SK-N-SH (cell line): ENCODE results near the gene PGA5. TPM values are rescaled to one million over a fixed set of nuclear protein-coding genes. Genes with fewer than 3 reads are reported as not detected.

ENCODE experiments used
- CTCF ChIA-PET: fragments of 300-600, 350-600 bp; formaldehyde crosslinking; extraction: SDS; loops from one replicate; lab custom pipeline; 2021; lab: Yijun Ruan, JAX
- POLR2A ChIA-PET: fragments of 350-600 bp; sonication (Branson Sonifier 250); formaldehyde crosslinking; extraction: SDS; loops from one replicate; lab custom pipeline; 2020; ENCODE audit warnings: antibody characterized with exemption, inconsistent platforms; lab: Yijun Ruan, JAX
- DNase-seq: peaks from one replicate; pipeline ENCODE4 v3.0.0; 2012
- H2AFZ ChIP-seq: fragments of 200-600 bp; sonication (generic); 2 replicates; pipeline ENCODE4 v1.8.1; 2016; ENCODE audit warnings: antibody characterized with exemption, mild to moderate bottlenecking, low read depth
- H3F3A ChIP-seq: fragments of 200-600 bp; sonication (generic); replicated peaks from 2 replicates; pipeline ENCODE3; 2016; ENCODE audit warnings: antibody characterized with exemption, mild to moderate bottlenecking; ENCODE audit not compliant: insufficient read depth
- H3K27ac ChIP-seq, 2 experiments: fragments of 200-500 bp in 1 of 2; fragments of 200-600 bp in 1 of 2; sonication (Bioruptor generic) in 1 of 2; sonication (generic), shearing (Covaris generic) in 1 of 2; 2 replicates each; pipeline versions ENCODE4 v1.5.1 to v1.6.1; 2014 to 2016; ENCODE audit warnings: low read depth in 2 of 2, inconsistent platforms in 1 of 2, low read length in 1 of 2, mild to moderate bottlenecking in 1 of 2, mixed read lengths in 1 of 2
- H3K27me3 ChIP-seq: fragments of 200-600 bp; sonication (generic), shearing (Covaris generic); 2 replicates; pipeline ENCODE4 v1.6.1; 2016; ENCODE audit warnings: mixed run types; ENCODE audit not compliant: insufficient read depth
- H3K36me3 ChIP-seq, 2 experiments: fragments of 200-500 bp in 1 of 2; fragments of 200-600 bp in 1 of 2; sonication (Bioruptor generic) in 1 of 2; sonication (generic) in 1 of 2; replicated peaks in 1 of 2; 2 replicates each; pipeline versions ENCODE3 to v1.5.1; 2014 to 2016; ENCODE audit warnings: low read length in 1 of 2, mild to moderate bottlenecking in 1 of 2; ENCODE audit not compliant: insufficient read depth in 2 of 2, control insufficient read depth in 1 of 2
- H3K4me1 ChIP-seq, 2 experiments: fragments of 200-500 bp in 1 of 2; fragments of 200-600 bp in 1 of 2; sonication (Bioruptor generic) in 1 of 2; sonication (generic), shearing (Covaris generic) in 1 of 2; 2 replicates each; pipeline versions ENCODE4 v1.5.1 to v1.6.1; 2014 to 2016; ENCODE audit warnings: low read depth in 1 of 2, low read length in 1 of 2, mixed run types in 1 of 2; ENCODE audit not compliant: insufficient read depth in 2 of 2, control insufficient read depth in 1 of 2
- H3K4me2 ChIP-seq: fragments of 200-600 bp; sonication (generic), shearing (Covaris generic); 2 replicates; pipeline ENCODE4 v1.6.1; 2017; ENCODE audit warnings: mixed run types
- H3K4me3 ChIP-seq, 2 experiments: fragments of 200-500 bp in 1 of 2; fragments of 200-600 bp in 1 of 2; sonication (Bioruptor generic) in 1 of 2; sonication (generic), shearing (Covaris generic) in 1 of 2; 2 replicates each; pipeline versions ENCODE4 v1.5.1 to v1.8.1; 2014 to 2016; ENCODE audit warnings: low read depth in 2 of 2, inconsistent platforms in 1 of 2, low read length in 1 of 2, mild to moderate bottlenecking in 1 of 2, mixed read lengths in 1 of 2, moderate library complexity in 1 of 2
- H3K79me2 ChIP-seq: fragments of 200-600 bp; sonication (generic); 2 replicates; pipeline ENCODE4 v1.8.1; 2017; ENCODE audit warnings: mild to moderate bottlenecking; ENCODE audit not compliant: insufficient read depth
- H3K9ac ChIP-seq: fragments of 200-600 bp; sonication (generic); 2 replicates; pipeline ENCODE4 v1.6.1; 2017; ENCODE audit warnings: mixed run types
- H3K9me2 ChIP-seq: fragments of 200-600 bp; sonication (generic); 2 replicates; pipeline ENCODE4 v1.6.1; 2017; ENCODE audit warnings: mixed run types
- H3K9me3 ChIP-seq: fragments of 200-600 bp; sonication (generic); 2 replicates; pipeline ENCODE4 v1.6.1; 2017; ENCODE audit warnings: mixed run types, mild to moderate bottlenecking, moderate library complexity
- H4K20me1 ChIP-seq: fragments of 200-600 bp; sonication (generic); 2 replicates; pipeline ENCODE4 v1.6.1; 2017; ENCODE audit warnings: mild to moderate bottlenecking, mixed run types; ENCODE audit not compliant: insufficient read depth
- CHD2 ChIP-seq: fragments of 150-350 bp; IDR thresholded peaks from 2 replicates; pipeline ENCODE4 v1.6.1; 2018; ENCODE audit warnings: low read length; ENCODE audit not compliant: partially characterized antibody
- EP300 ChIP-seq, 2 experiments: IDR thresholded peaks; 2 replicates each; pipeline versions ENCODE4 v1.4.0 to v1.6.1; 2012; ENCODE audit warnings: borderline replicate concordance in 1 of 2, low read depth in 1 of 2, low read length in 1 of 2
- FOSL2 ChIP-seq: IDR thresholded peaks from 2 replicates; pipeline ENCODE4 v1.4.0; 2012; ENCODE audit warnings: low read depth, mild to moderate bottlenecking, moderate library complexity, borderline replicate concordance
- GABPA ChIP-seq: IDR thresholded peaks from 2 replicates; pipeline ENCODE4 v1.4.0; 2012; ENCODE audit warnings: low read depth, mild to moderate bottlenecking
- GATA2 ChIP-seq: sonication (generic); formaldehyde crosslinking; IDR thresholded peaks from 2 replicates; pipeline ENCODE4 v1.5.0; 2020; ENCODE audit warnings: mild to moderate bottlenecking, missing genetic modification reagents
- MEF2A ChIP-seq: IDR thresholded peaks from 2 replicates; pipeline ENCODE4 v1.4.0; 2012; ENCODE audit warnings: low read depth, borderline replicate concordance
- POLR2AphosphoS5 ChIP-seq: IDR thresholded peaks from 2 replicates; pipeline ENCODE4 v1.6.1; 2012; ENCODE audit warnings: low read depth, low read length
- RAD21 ChIP-seq: IDR thresholded peaks from 2 replicates; pipeline ENCODE4 v1.6.1; 2012; ENCODE audit warnings: mild to moderate bottlenecking, low read length
- RCOR1 ChIP-seq: fragments of 150-350 bp; IDR thresholded peaks from 2 replicates; pipeline ENCODE4 v1.6.1; 2017; ENCODE audit warnings: antibody characterized with exemption, low read length
- RXRA ChIP-seq: IDR thresholded peaks from 2 replicates; pipeline ENCODE4 v1.4.0; 2012; ENCODE audit warnings: low read depth, mild to moderate bottlenecking, borderline replicate concordance
- TAF1 ChIP-seq: IDR thresholded peaks from 2 replicates; pipeline ENCODE4 v1.6.1; 2012; ENCODE audit warnings: low read depth, mild to moderate bottlenecking, low read length, moderate library complexity, borderline replicate concordance
- YY1 ChIP-seq: IDR thresholded peaks from 2 replicates; pipeline ENCODE4 v1.4.0; 2012; ENCODE audit warnings: low read depth, mild to moderate bottlenecking
- WGBS: methylation state at CpG from one replicate; pipeline ENCODE4 v1.1.6; 2017; ENCODE audit warnings: low lambda C conversion rate; 5-methylcytosine and 5-hydroxymethylcytosine counted together
- polyA plus RNA-seq, 3 experiments: library from polyadenylated mRNA; depleted of rRNA; stranded (reverse); fragments of >200 nt; gene quantifications; 2 replicates each; pipeline ENCODE4 v1.2.3, GENCODE V29; 2012
- TF ChIP-seq, protein P1 (sequence below): fragments of 150-350 bp; IDR thresholded peaks from 2 replicates; pipeline ENCODE4 v1.6.1; 2017; ENCODE audit warnings: antibody characterized with exemption, low read length, low read depth, borderline replicate concordance
- TF ChIP-seq, protein P2 (sequence below): IDR thresholded peaks from 2 replicates; pipeline ENCODE4; 2012
- TF ChIP-seq, protein P3 (sequence below): IDR thresholded peaks from 2 replicates; pipeline ENCODE4 v1.6.1; 2012; ENCODE audit warnings: mild to moderate bottlenecking, low read depth, low read length, moderate library complexity

The PGA5 gene
- polyA plus RNA-seq, 1 of the 3 experiments (the other 2 are of a cell fraction), result not detected

DNA sequence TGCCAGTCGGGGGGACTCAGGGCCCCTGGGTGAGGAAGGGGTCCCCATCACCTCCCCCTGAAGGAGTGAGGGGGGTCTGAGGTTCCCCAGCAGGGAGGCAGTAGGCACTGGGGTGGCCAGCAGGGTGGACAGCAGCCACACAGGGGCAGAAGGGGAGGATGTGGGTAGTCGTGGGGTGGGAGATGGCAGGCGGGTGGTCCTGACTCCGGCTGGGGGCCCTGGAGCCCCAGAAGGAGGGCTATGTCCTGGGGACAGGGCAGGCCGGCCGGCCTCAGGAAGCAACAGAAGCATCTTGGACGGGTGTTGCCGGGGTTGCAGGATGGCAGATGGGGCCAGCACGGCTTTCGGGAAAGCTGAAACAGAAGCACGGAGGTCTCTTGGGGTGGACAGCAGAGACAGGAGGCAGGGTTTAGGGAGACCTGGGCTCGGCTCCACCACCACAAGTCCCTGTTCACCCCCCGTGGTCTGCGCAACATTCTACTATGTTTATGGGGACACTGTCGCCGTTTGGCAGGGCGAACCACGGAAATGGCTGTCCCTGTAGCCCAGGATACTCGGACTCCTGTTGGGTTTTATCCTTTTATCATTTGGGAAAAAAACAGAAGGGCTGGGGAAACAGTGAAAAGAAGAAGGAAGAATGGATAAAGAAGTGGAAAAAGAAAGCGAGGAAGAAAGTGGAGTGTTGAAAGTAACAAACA lies 40.1 kb downstream of the PGA5 start:
- Histone ChIP-seq H3K79me2 (no peaks in the 10 kb centered on the region), H3K36me3 (no peaks in the 10 kb centered on the region), H3K27me3 (no peaks in the 10 kb centered on the region), H3K4me2 (no peak overlapping the region), H4K20me1 (no peaks in the 10 kb centered on the region), H3F3A (no peaks in the 10 kb centered on the region), H2AFZ (no peak overlapping the region), H3K9ac (no peak overlapping the region), H3K9me2 (no peaks in the 10 kb centered on the region), H3K4me1 (no peaks in the 10 kb centered on the region), H3K4me3 (no peak overlapping the region), H3K27ac (no peak overlapping the region), H3K9me3 (no peaks in the 10 kb centered on the region)
- 90% methylated on average over 20 of the region's 20 CpGs for WGBS
- TF ChIP-seq GATA2 (CRISPR knock-in tag) (no peak), GABPA (no peak)
- TF ChIP-seq, protein P1, sequence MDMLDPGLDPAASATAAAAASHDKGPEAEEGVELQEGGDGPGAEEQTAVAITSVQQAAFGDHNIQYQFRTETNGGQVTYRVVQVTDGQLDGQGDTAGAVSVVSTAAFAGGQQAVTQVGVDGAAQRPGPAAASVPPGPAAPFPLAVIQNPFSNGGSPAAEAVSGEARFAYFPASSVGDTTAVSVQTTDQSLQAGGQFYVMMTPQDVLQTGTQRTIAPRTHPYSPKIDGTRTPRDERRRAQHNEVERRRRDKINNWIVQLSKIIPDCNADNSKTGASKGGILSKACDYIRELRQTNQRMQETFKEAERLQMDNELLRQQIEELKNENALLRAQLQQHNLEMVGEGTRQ, result no peak
- TF ChIP-seq, protein P2, sequence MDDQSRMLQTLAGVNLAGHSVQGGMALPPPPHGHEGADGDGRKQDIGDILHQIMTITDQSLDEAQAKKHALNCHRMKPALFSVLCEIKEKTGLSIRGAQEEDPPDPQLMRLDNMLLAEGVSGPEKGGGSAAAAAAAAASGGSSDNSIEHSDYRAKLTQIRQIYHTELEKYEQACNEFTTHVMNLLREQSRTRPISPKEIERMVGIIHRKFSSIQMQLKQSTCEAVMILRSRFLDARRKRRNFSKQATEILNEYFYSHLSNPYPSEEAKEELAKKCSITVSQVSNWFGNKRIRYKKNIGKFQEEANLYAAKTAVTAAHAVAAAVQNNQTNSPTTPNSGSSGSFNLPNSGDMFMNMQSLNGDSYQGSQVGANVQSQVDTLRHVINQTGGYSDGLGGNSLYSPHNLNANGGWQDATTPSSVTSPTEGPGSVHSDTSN, result no peak
- ChIA-PET POLR2A (no interaction called here), CTCF (interaction anchor here (0.8 to 3.4 kb wide), 5 partner anchors 11 to 105 kb away, joined by 3 to 11 read pairs (median 4); no protein-coding TSS in a partner anchor)
- no peak for DNase-seq

DNA sequence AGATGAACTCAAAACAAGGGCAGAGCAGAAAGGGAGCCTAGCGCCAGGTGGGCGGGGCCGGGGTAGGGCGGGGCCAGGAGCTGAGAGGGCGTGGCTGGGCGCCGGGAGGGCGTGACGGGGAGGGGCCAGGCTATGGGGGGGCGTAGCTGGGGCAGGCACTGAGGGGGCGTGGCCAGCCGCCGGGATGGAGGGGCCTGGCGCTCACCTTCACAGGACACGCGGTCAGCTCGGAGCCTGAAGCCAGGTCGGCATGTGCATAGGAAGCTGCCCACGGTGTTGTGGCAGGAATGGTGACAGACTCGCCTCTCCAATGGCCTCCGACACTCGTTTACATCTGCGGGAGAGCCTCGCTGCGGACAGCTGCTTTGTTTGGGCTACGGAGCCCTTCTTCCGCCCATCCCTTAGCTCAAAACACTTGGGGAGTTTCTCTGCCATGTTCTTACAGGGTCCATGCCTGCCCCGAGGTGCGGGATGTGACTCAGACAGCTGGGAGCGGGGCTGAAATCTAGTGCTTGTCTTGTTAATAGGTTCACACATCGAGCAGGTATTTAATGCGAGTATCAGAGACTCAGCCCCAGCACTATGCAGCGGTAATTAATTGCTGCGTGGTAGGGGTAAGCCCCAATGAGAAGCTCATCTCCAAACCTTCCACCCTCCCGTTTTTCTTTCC lies 40.7 kb downstream of the PGA5 start:
- Histone ChIP-seq H3K27me3 (no peaks in the 10 kb centered on the region), H3K79me2 (no peaks in the 10 kb centered on the region), H2AFZ (no peak overlapping the region), H4K20me1 (no peaks in the 10 kb centered on the region), H3K27ac (no peak overlapping the region), H3F3A (no peaks in the 10 kb centered on the region), H3K9me2 (no peaks in the 10 kb centered on the region), H3K9me3 (no peaks in the 10 kb centered on the region), H3K4me3 (no peak overlapping the region), H3K36me3 (no peaks in the 10 kb centered on the region), H3K9ac (no peak overlapping the region), H3K4me1 (no peaks in the 10 kb centered on the region), H3K4me2 (no peak overlapping the region)
- DNase-seq, result peak; percentile 93
- CTCF ChIA-PET, result interaction anchor here (0.8 to 3.4 kb wide), 5 partner anchors 12 to 104 kb away, joined by 3 to 11 read pairs (median 4); no protein-coding TSS in a partner anchor
- TF ChIP-seq MEF2A (no peak), POLR2AphosphoS5 (no peak), TAF1 (no peak), YY1 (no peak), RAD21 (no peak), FOSL2 (no peak), RCOR1 (no peak), GATA2 (CRISPR knock-in tag) (no peak), EP300 (IDR thresholded peaks at IDR 0.05; ENCODE audit: borderline replicate concordance in 1 of 2, low read depth in 1 of 2, low read length in 1 of 2) (no peak), RXRA (no peak), CHD2 (no peak)
- TF ChIP-seq, protein P3, sequence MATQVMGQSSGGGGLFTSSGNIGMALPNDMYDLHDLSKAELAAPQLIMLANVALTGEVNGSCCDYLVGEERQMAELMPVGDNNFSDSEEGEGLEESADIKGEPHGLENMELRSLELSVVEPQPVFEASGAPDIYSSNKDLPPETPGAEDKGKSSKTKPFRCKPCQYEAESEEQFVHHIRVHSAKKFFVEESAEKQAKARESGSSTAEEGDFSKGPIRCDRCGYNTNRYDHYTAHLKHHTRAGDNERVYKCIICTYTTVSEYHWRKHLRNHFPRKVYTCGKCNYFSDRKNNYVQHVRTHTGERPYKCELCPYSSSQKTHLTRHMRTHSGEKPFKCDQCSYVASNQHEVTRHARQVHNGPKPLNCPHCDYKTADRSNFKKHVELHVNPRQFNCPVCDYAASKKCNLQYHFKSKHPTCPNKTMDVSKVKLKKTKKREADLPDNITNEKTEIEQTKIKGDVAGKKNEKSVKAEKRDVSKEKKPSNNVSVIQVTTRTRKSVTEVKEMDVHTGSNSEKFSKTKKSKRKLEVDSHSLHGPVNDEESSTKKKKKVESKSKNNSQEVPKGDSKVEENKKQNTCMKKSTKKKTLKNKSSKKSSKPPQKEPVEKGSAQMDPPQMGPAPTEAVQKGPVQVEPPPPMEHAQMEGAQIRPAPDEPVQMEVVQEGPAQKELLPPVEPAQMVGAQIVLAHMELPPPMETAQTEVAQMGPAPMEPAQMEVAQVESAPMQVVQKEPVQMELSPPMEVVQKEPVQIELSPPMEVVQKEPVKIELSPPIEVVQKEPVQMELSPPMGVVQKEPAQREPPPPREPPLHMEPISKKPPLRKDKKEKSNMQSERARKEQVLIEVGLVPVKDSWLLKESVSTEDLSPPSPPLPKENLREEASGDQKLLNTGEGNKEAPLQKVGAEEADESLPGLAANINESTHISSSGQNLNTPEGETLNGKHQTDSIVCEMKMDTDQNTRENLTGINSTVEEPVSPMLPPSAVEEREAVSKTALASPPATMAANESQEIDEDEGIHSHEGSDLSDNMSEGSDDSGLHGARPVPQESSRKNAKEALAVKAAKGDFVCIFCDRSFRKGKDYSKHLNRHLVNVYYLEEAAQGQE, result no peak
- POLR2A ChIA-PET, result no interaction called here
- 65% methylated on average over 30 of the region's 35 CpGs for WGBS
